NCI-H1105 treated with DMSO at 0.1 percent for 48 hours (cell line): ENCODE measurements around the gene NUMB.
"Not testable (repeated sequence)": the region's sequence is repeated elsewhere in the genome, so short reads cannot be mapped to it uniquely, and the experiment has no call there.

ENCODE experiments used
- DNase-seq: peaks from one replicate; lab custom pipeline; 2025; lab: John Stamatoyannopoulos, UW

Gene NUMB

DNA sequence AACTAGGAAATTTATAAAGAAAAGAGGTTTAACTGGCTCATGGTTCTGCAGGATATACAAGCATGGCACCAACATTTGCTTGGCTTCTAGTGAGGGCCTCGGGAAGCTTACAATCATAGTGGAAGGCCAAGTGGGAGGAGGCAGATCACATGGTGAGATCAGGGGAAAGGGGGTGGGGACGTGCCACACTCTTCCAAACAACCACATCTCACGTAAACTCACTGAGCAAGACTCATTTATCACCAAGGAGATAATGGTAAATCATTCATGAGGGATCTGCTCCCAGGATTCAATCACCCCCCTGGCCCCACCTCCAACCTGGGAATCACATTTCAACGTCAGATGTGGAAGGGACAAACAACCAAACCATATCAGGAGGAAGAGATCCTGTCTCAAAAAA, 35.8 kb downstream of the NUMB start:
- no peak for DNase-seq

GRCh38 chr14:73418227-73418626, 40.1 kb downstream of the NUMB start:
- DNase-seq = no peak

- DNase-seq = not testable (repeated sequence)
Measured at GRCh38 chr14:73406248-73406647, 52.1 kb downstream of the NUMB start.

GRCh38 chr14:73403181-73403752, 55.1 kb downstream of the NUMB start:
- no peak for DNase-seq

- no peak for DNase-seq
Measured at GRCh38 chr14:73402579-73402978, 55.8 kb downstream of the NUMB start.

DNA sequence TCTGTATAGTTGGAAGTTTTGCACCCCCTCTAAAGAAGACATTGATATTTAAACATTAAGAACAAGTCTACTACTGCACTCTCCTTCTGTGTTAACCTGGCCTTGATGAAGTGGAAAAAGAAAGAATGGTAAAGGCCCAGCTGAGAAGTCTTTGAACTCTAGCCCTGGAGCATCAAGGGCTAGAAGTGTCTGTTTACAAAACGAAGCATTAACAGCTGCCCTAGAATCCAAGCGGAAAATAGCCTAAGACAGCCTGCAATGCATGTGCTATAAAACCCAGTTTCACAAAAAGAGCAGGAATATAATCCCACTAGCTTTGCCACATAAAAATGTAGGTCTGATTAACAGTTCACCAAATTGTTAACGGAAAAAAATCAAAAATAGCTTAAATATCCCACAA, 60.5 kb downstream of the NUMB start:
- no peak for DNase-seq

GRCh38 chr14:73394317-73394716, 64.0 kb downstream of the NUMB start:
- DNase-seq = no peak

- peak; percentile 55 for DNase-seq
Measured at GRCh38 chr14:73393375-73393774, 65.0 kb downstream of the NUMB start.

- no peak for DNase-seq
Measured at GRCh38 chr14:73392329-73393257, 65.8 kb downstream of the NUMB start.

DNA sequence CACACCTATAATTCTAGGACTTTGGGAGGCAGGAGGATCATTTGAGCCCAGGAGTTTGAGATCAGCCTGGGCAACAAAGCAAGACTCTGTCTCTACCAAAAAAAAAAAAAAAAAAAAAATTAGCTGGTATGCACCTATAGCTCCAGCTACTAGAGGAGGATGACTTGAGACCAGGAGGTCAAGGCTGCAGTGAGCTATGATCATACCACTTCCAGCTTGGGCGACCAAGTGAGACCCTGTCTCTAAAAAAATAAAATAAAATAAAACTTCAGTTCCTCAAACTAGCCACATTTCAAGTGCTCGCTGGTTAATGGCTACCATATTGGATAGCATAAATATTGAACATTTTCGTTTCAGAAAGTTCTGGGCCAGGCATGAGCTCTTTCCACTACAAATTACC, 70.5 kb downstream of the NUMB start:
- DNase-seq = not testable (repeated sequence)

- DNase-seq = no peak
Measured at GRCh38 chr14:73386342-73386741, 72.0 kb downstream of the NUMB start.

DNA sequence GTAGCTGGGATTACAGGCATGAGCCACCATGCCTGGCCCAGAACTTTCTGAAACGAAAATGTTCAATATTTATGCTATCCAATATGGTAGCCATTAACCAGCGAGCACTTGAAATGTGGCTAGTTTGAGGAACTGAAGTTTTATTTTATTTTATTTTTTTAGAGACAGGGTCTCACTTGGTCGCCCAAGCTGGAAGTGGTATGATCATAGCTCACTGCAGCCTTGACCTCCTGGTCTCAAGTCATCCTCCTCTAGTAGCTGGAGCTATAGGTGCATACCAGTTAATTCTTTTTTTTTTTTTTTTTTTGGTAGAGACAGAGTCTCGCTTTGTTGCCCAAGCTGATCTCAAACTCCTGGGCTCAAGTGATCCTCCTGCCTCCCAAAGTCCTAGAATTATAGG, 73.3 kb downstream of the NUMB start:
- not testable (repeated sequence) for DNase-seq

- DNase-seq = no peak
Measured at GRCh38 chr14:73383356-73383755, 75.0 kb downstream of the NUMB start.

- no peak for DNase-seq
Measured at GRCh38 chr14:73381380-73382013, 76.8 kb downstream of the NUMB start.

GRCh38 chr14:73376585-73376984, 81.8 kb downstream of the NUMB start:
- DNase-seq = no peak

DNA sequence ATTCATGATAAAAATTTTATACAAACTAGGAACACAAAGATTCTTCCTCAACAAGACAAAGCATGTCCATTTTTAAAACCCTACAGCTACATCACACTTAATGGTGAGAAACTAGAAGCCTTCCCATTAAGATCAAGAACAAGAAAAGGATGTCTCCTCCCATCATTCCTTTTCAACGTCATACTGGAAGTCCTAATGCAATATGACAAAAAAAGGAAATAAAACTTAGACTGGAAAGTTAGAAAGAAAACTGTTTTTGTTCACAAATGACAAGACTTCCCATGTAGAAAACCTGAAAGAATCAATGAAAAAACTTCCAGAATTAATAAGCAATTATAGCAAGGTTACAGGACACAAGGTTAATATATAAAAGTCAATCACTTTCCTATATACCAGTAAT, 82.5 kb downstream of the NUMB start:
- DNase-seq = no peak

GRCh38 chr14:73374218-73374617, 84.1 kb downstream of the NUMB start:
- DNase-seq = no peak

DNA sequence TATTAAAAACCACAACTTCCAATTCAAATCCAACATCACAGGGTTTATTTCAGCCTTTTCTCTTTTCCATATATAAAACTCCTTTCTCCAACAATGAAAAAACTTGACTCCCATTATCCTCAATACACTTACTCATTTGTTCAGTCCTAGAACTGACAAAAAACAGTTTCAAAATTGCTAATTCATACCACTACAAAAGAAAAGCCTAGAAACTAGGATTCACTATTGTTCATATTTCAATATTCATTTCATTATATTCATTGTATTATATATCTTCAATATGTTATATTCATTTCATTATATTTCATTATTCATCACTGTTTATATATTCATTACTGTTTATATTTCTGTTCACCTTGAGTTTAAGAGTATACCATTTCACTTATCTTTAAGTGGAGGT, 85.8 kb downstream of the NUMB start:
- no peak for DNase-seq

DNA sequence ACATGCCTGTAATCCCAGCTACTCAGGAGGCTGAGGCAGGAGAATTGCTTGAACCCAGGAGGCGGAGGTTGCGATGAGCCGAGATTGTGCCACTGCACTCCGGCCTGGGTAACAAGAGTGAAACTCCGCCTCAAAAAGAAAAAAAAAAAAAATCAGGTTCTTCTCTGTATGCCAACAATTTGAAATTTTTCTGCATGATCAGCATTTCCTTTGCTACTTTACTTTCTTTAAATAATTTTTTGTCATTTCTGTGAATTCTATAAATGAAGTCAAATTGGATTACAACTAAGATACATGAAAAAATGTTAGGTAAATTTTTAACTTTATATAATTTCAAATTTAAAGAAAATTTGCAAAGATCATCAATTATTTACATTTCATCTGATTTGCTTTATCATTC, 87.8 kb downstream of the NUMB start:
- no peak for DNase-seq

- no peak for DNase-seq
Measured at GRCh38 chr14:73369428-73369827, 88.9 kb downstream of the NUMB start.

DNA sequence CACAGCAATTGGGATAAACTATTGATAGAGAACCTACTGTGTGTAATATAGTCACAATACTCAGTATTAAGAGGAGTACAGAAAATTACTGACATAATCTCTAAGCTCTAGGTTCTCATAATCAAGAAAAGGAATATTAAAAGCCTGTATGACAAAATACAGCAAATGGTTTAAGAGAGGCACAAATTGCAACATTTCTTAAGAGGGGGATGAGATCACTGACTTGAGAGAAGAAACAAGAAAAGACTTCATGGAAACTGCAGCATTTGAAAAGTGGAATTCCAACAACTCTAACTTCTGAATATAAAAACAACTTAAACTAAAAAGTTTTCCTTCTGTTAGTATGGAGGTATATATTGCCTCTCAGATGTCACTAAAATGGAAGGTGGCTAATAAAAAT, 89.7 kb downstream of the NUMB start:
- no peak for DNase-seq

- no peak for DNase-seq
Measured at GRCh38 chr14:73365727-73366126, 92.6 kb downstream of the NUMB start.

DNA sequence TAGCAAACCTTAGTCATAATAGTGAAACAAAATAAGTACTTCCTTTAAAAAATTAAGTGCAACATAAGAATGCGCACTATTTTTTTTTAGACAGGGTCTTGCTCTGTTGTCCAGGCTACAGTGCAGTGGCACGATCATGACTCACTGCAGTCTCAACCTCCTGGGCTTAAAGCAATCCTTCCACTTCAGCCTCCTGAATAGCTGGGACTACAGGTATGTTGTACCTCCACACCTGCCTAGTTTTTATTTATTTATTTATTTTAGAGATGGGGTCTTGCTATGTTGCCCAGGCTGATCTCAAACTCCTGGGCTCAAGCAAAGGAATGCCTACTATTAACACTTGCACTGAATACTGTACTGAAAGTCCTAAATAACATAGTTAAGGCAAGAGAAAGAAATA, 93.8 kb downstream of the NUMB start:
- no peak for DNase-seq
